ENCODE results near the gene LRRC4C. TPM values are rescaled to one million over a fixed set of nuclear protein-coding genes. Genes with fewer than 3 reads are reported as not detected.

The LRRC4C gene
- total and polyA plus RNA-seq, 10 of the 15 experiments (the other 5 are each of a cell fraction or from before 2014, with no cell fraction given), result 1.5 TPM; not detected in 9

- no peaks in the 10 kb centered on the region for H3K79me2 ChIP-seq (ENCODE audit: control insufficient read depth, insufficient read depth, low read length)
- ATAC-seq (no peak), DNase-seq (ENCODE audit: low read depth, low spot score) (no peak), FAIRE-seq (no peak)
- no peak overlapping the region for H3K27ac ChIP-seq (ENCODE audit: control insufficient read depth, insufficient read depth)
- ChIA-PET RAD21 (ENCODE audit: unreplicated experiment) (no interaction called here), POLR2A (no interaction called here), SMC1A (ENCODE audit: uncharacterized antibody, unreplicated experiment) (interaction anchor here (1.6 to 1.7 kb wide), 2 partner anchors 10 to 1068 kb away, joined by 3 to 4 read pairs; no protein-coding TSS in a partner anchor), CTCF (interaction anchor here (1.0 kb wide), 1 partner anchor 1825 kb away, joined by 3 read pairs; no protein-coding TSS in a partner anchor)
- in situ Hi-C loops (cut with MboI) (no loop called here), intact Hi-C loops (cut with micrococcal nuclease; ENCODE audit: unreplicated experiment) (no loop called here)
- H4K20me1 ChIP-seq (ENCODE audit: control insufficient read depth, insufficient read depth), result no peaks in the 10 kb centered on the region
- TF ChIP-seq RELA (IDR thresholded peaks at IDR 0.05; ENCODE audit: borderline replicate concordance, partially characterized antibody) (no peak), IRF5 (IDR thresholded peaks at IDR 0.05; ENCODE audit: borderline replicate concordance) (no peak), NFYA (IDR thresholded peaks at IDR 0.05; ENCODE audit: borderline replicate concordance, low read depth, low read length) (no peak), MYB (IDR thresholded peaks at IDR 0.05; ENCODE audit: borderline replicate concordance, low read depth, low read length) (no peak)
- no peaks in the 10 kb centered on the region for H3K4me1 ChIP-seq (ENCODE audit: control insufficient read depth, insufficient read depth, low read length)
- no peaks in the 10 kb centered on the region for H3K9me3 ChIP-seq (replicated peaks; ENCODE audit: control insufficient read depth, insufficient read depth, low read length)
- no peak overlapping the region for H3K4me3 ChIP-seq
- peaks cover 0 to 2% of the 10 kb centered on the region in 2 experiments; a peak in 1 of 4 replicates for H3K27me3 ChIP-seq (replicated peaks in 1 of 2; ENCODE audit: control insufficient read depth in 2 of 2, insufficient read depth in 2 of 2, low read length in 1 of 2)
- no peak overlapping the region for H3K9ac ChIP-seq (ENCODE audit: control insufficient read depth, insufficient read depth, low read length)
- H3K36me3 ChIP-seq (ENCODE audit: control insufficient read depth in 2 of 2, insufficient read depth in 2 of 2, low read length in 1 of 2), result no peaks in the 10 kb centered on the region
- 0% methylated on average over 3 of the region's 3 CpGs for WGBS (ENCODE audit: insufficient coverage, insufficient replicate concordance, low lambda C conversion rate, missing lambda C conversion rate)
- BruUV-seq (replicated peaks), result no TSS peak
- H2AFZ ChIP-seq (ENCODE audit: control insufficient read depth, low read depth, low read length), result no peak overlapping the region
- no peak overlapping the region for H3K4me2 ChIP-seq (ENCODE audit: control insufficient read depth, insufficient read depth)
Measured at GRCh38 chr11:41457216-41458014, 2.0 kb downstream of the LRRC4C start.
